BE2C (cell line): ENCODE measurements around the gene PARK7.
A peak's percentile ranks its signal among the peaks of the same experiment; 100 is the strongest.

Source experiments
- DNase-seq: peaks from one replicate; pipeline ENCODE4 v3.0.0-alpha.2; 2020
- H3K27me3 ChIP-seq: fragments of 250-450 bp; sonication (Bioruptor Pico); 2 replicates; pipeline ENCODE4 v1.5.1; 2020; ENCODE audit warnings: mild to moderate bottlenecking
- H3K36me3 ChIP-seq: fragments of 250-450 bp; sonication (Bioruptor Pico); 2 replicates; pipeline ENCODE4 v1.5.1; 2020; ENCODE audit warnings: mild to moderate bottlenecking
- H3K4me1 ChIP-seq: fragments of 250-450 bp; sonication (Bioruptor Pico); 2 replicates; pipeline ENCODE4 v1.5.1; 2020
- H3K4me3 ChIP-seq: 2 replicates; pipeline ENCODE4 v1.5.1; 2011; ENCODE audit warnings: low read depth, low read length
- H3K9me3 ChIP-seq: fragments of 250-450 bp; sonication (Bioruptor Pico); 2 replicates; pipeline ENCODE4 v1.5.1; 2020
- TF ChIP-seq, protein P1 (sequence below): IDR thresholded peaks from 2 replicates; pipeline ENCODE4 v1.5.1; 2012; ENCODE audit warnings: mild to moderate bottlenecking, low read depth, low read length

PARK7 gene

DNA sequence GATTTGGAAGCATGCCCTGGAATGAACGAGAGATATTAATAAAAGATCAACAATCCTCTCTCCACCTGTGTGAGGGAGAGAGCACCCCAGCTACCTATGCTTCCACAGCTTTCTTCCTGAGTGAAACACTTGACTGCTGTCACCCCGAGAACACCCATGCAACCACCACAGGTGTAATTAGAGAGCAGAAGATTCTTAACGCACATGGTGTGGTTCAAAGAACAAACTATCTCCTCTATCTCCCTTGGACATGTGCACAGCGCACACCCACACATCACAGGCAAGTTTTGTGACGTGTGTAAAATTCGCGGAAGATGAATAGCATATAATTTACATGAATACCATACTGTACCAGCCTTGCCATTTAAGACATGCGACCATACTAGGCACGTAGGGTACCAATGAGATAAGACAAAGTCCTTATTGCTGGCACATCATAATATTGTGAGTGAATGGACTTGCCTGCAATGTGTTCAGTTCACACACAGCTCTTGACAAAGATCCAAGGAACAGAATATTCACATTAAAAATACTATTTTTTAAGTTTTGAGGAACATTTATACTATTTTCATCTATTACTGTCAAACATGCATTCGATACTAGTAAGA, 53.0 kb downstream of the PARK7 start:
- H3K27me3 ChIP-seq: no peaks in the 10 kb centered on the region
- H3K9me3 ChIP-seq: no peaks in the 10 kb centered on the region
- DNase-seq: no peak
- no peak overlapping the region for H3K4me3 ChIP-seq
- no peaks in the 10 kb centered on the region for H3K4me1 ChIP-seq
- TF ChIP-seq, protein P1, sequence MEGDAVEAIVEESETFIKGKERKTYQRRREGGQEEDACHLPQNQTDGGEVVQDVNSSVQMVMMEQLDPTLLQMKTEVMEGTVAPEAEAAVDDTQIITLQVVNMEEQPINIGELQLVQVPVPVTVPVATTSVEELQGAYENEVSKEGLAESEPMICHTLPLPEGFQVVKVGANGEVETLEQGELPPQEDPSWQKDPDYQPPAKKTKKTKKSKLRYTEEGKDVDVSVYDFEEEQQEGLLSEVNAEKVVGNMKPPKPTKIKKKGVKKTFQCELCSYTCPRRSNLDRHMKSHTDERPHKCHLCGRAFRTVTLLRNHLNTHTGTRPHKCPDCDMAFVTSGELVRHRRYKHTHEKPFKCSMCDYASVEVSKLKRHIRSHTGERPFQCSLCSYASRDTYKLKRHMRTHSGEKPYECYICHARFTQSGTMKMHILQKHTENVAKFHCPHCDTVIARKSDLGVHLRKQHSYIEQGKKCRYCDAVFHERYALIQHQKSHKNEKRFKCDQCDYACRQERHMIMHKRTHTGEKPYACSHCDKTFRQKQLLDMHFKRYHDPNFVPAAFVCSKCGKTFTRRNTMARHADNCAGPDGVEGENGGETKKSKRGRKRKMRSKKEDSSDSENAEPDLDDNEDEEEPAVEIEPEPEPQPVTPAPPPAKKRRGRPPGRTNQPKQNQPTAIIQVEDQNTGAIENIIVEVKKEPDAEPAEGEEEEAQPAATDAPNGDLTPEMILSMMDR: no peak
- no peaks in the 10 kb centered on the region for H3K36me3 ChIP-seq

DNA sequence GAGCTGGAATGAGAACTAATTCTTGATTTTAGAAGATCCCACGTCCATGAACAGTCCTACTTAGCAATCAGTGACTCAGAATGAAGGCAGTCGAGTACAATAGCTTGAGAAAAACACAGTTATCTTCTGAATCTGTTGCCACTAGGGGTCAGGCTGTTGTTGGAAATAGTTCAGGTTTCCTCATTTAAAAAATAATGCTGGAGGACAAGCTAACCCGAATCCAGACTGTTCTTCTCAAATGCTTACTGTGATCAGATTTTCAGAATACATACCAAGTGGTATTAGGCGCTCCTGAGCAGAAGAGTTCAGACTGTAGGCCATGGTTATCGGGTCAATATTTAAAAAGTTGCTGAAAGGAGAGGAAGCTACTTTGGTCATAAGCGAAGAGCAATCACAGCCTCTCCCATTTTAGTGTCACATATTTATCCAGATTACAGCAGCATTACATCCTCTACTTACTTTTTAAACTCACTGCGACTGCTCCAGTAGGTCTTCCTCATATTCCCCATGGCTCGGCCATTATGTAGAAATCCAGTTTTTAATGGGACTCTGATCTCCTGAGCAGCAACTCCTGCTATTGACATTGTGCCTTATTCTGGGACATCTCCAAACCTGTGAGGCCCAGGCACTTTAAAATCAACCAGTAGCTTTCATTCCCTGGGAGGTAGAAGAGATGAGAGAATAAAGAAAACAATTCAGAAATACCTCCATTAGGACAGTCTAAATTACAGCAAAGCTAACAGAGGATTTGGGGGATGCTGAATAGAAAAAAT, 53.7 kb downstream of the PARK7 start:
- TF ChIP-seq, protein P1: peak; percentile 73
- Histone ChIP-seq H3K4me3 (no peak overlapping the region), H3K4me1 (no peaks in the 10 kb centered on the region), H3K27me3 (no peaks in the 10 kb centered on the region), H3K36me3 (no peaks in the 10 kb centered on the region), H3K9me3 (no peaks in the 10 kb centered on the region)
- peak; percentile 23 for DNase-seq

DNA sequence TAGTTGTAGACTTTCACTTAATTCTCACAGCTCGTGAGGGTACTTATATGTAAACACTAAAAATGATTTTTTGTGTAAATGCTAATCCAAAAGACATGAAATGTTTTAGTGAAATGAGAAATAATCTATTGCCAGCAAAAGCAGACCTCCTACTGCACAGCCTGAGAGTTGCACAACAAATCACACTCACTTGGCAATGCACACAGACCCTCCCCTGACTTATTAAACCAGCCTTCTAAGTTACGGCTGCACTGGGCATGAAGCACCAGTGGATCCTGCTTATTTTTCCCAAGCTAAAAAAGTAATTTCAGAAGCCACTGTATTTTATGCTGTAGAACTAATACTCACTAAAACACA, 54.3 kb downstream of the PARK7 start:
- Histone ChIP-seq H3K27me3 (no peaks in the 10 kb centered on the region), H3K4me3 (no peak overlapping the region), H3K9me3 (no peaks in the 10 kb centered on the region), H3K4me1 (no peaks in the 10 kb centered on the region), H3K36me3 (no peaks in the 10 kb centered on the region)
- TF ChIP-seq, protein P1: no peak
- DNase-seq: no peak

DNA sequence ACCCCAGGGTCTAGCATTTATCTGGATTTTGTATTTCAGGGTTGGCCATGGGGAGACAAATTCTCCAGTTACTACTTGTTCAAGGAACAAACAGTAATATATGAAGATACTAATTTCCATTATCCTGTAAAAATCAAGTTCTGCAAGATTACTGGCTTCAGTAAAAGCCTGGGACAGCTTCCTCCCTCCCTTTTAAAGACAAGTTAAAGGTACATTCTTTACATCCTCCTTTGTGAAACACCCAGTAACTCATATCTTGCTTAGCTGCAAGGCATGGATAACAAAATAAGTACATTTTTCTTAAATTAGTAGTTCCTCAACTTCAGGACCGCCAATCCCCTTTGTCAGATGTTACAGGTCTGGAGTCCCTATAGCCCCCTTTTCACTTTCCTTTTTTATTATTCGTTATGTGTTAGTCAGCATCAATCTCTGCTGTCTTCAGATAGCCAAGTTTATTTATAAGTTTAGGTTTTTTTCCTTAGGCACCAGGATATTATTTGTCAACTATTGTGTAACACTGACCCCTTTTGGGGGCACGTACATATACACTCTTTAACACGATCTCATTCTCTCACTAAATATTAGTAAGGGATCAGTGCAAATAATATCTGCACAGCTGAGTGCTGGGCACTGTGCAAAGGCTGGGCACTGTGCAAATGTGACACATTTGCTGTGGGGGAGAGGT, 54.8 kb downstream of the PARK7 start:
- no peak for DNase-seq
- no peak overlapping the region for H3K4me3 ChIP-seq
- no peaks in the 10 kb centered on the region for H3K4me1 ChIP-seq
- H3K36me3 ChIP-seq: no peaks in the 10 kb centered on the region
- TF ChIP-seq, protein P1: 0 out of 2 replicates have a peak, but pooled peaks have one; percentile 11
- H3K27me3 ChIP-seq: no peaks in the 10 kb centered on the region
- H3K9me3 ChIP-seq: no peaks in the 10 kb centered on the region

DNA sequence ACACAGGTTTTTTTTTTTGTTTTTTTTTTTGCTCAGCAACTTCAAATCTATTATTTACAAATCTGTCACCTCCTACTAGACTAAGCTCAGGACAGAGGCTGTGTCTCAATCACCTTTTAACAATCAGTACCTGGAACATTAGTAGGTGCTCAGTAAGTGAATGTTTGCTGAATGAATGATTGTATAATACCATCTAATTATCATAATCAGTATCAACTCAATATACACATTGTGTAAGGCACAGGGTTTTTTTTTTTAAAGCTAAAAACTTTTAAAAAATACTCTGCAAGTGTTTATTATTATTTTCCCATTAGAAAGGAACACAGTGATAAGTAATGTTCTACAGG, 55.4 kb downstream of the PARK7 start:
- no peak for DNase-seq
- Histone ChIP-seq H3K27me3 (no peaks in the 10 kb centered on the region), H3K4me3 (no peak overlapping the region), H3K36me3 (no peaks in the 10 kb centered on the region), H3K4me1 (no peaks in the 10 kb centered on the region), H3K9me3 (no peaks in the 10 kb centered on the region)
- TF ChIP-seq, protein P1: no peak
